HG03095 (cell line): ENCODE results near the gene SLC52A1.
A peak's percentile ranks its signal among the peaks of the same experiment; 100 is the strongest.
"Not testable (repeated sequence)": the region's sequence is repeated elsewhere in the genome, so short reads cannot be mapped to it uniquely, and the experiment has no call there.

Experiments
- ATAC-seq: cut with Tn5 transposase; IDR thresholded peaks from one replicate; pipeline ENCODE4 v1.9.1; 2021; ENCODE audit warnings: moderate library complexity; ENCODE audit not compliant: unreplicated experiment

Gene SLC52A1

DNA sequence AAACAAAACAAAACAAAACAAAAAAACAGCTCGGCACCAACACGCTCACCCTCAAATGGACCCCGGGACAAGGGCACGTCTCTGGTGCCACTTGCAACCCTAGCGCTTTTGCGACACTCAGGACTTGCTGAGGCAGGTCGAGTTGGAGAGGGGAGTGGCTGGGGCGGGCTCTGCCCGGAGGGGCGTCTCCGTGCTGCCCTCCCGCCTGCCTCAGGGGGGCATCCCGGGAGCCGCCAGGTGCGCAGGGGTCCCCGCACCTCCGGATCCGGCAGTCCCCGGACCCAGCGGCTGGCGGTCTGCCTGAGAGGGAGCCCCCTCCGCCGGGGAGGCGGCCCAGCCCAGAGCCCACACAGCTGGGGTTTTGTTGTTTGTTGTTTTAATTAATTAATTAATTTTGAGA is at the start of gene SLC52A1:
TSS of gene SLC52A1 (minus strand) at position 112 of the 400 bp plus-strand sequence. CDS start 820 bp downstream, outside the sequence.
- ATAC-seq = no peak

DNA sequence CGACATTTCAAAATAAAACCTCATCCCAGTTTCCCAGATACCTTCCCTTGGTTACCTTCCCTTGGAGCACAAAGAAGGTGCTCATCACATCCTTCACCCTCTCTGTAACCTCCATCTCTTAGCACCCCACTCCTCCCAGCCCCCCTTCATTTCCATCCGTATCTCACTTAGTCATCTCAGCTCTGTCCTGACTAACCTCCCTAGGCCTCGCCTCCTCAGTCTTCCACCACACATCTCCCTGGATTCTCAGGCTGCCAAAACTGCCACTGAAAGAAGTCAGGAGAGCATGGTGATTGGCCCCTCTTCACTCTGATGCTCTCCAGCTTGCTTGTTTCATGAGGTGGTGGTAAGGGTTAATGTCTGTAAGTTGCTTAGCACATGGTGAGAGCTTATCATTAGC is 45.4 kb upstream of the SLC52A1 start:
- ATAC-seq = no peak

- peak; percentile 65 for ATAC-seq
Measured at GRCh38 chr17:5078106-5079028, 43.1 kb upstream of the SLC52A1 start, which contains the start of gene ZFP3. ZFP3 (plus strand) TSS chr17:5078467; CDS start chr17:5091505, 13,038 bp downstream.

DNA sequence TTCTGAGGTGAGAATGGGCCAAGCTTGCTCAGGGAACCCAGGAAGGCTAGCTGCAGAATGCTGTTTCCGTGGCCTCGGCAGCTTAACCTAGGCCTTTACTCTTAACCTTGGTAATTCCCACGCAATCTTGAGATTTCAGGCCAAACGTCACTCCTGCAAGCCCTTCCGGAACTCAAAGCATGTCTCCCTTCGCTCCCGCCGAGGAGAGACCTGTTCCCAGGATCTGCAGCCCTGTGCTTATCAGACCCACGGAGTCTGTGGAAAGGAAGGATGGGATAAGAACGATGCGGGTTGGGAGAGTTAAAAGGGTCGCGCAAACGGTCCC is 42.5 kb upstream of the SLC52A1 start:
- no peak for ATAC-seq

DNA sequence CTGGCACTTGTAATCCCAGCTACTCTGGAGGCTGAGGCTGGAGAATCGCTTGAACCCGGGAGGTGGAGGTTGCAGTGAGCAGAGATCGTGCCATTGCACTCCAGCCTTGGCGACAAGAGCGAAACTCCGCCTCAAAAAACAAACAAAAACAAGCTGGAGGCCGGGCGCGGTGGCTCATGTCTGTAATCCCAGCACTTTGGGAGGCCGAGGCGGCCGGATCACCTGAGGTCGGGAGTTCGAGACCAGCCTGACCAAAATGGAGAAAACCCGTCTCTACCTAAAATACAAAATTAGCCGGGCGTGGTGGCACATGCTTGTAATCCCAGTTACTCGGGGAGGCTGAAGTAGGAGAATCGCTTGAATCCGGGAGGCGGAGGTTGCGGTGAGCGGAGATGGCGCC is 42.0 kb upstream of the SLC52A1 start:
- not testable (repeated sequence) for ATAC-seq

- not testable (repeated sequence) for ATAC-seq
Measured at GRCh38 chr17:5075472-5075871, 40.2 kb upstream of the SLC52A1 start.

GRCh38 chr17:5069724-5070123 is 34.5 kb upstream of the SLC52A1 start:
- ATAC-seq = no peak

DNA sequence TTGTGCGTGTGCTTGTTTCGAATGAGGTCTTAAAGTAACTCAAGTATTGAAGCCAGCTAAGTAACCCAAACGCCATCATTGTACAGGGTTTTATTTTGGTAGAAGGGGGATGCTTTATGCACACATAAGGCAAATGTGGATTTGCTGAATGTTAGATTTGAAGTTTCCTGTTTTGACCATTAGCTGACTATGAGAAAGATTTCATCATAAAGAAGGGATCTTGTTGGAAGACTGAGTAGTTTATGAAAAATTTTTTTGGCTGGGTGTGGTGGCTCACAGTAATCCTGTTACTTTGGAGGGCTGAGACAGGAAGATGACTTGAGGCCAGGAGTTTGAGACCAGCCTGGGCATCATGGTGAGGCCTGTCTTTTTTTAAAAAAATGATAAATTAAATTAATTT is 33.0 kb upstream of the SLC52A1 start:
- no peak for ATAC-seq

- ATAC-seq = no peak
Measured at GRCh38 chr17:5065227-5065744, 30.1 kb upstream of the SLC52A1 start.

GRCh38 chr17:5055543-5055942 is 20.3 kb upstream of the SLC52A1 start:
- ATAC-seq = no peak

DNA sequence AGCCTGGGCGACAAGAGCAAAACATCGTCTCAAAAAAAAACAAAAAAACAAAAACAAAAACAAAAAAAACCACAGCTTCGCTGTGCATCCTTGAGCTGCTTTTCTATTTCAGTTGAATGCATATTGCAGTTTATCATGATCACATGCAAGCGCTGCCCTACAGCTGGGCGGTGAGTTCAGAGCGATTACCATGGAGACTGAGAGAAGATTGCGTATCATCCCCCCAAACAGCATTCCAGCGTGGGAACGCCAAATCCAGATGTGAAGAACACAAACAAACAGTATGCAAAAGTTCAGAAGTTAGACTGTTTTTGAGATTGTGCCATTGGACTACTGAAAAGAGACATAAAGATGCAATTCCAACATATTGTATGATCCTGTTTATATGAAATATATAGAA is 15.1 kb upstream of the SLC52A1 start:
- ATAC-seq = no peak

DNA sequence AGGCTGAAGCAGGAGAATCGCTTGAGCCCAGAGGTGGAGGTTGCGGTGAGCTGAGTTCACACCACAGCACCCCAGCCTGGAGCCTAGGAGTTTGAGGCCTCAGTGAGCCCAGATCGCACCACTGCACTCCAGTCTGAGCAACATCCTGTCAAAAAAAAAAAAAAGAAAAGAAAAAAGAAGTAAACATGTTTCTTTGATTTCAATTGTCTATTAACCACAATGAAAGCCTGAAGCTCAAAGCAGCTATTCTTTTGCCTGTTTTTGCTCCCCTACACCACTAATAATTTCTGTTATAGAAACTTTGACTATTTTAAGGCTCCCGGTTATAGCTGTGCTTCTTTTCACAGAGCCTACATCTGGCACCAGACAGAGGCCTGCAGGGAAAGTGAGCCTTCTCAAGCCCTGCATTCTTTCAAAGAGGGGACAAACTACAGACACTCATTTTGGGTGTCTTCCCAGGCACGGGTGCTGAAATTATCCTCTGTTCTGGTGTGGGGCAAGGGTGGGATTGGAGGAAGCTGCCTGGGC is 14.2 kb upstream of the SLC52A1 start:
- ATAC-seq = no peak

DNA sequence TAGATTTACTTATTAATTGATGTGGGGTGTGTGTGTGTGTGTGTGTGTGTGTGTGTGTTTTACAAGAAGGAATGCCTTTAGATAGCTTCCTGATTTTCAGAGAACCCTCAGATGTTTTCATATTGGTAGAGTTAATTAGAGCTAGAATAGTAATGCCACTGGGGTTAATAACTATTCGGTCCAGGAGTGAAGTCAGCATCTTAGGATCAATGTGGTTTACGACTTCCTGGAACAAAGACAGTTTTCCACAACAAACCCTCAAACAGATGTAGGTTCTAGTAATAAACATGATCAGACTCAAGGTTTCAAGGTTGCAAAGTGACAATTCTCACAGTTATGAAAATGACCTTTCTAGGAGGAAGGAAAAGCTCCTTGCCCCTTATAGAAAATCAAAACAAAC is 12.2 kb upstream of the SLC52A1 start:
- no peak for ATAC-seq

GRCh38 chr17:5045496-5045895 is 10.3 kb upstream of the SLC52A1 start:
- no peak for ATAC-seq

GRCh38 chr17:5044630-5045029 is 9.4 kb upstream of the SLC52A1 start:
- no peak for ATAC-seq

- ATAC-seq = no peak
Measured at GRCh38 chr17:5043524-5043923, 8.3 kb upstream of the SLC52A1 start.

DNA sequence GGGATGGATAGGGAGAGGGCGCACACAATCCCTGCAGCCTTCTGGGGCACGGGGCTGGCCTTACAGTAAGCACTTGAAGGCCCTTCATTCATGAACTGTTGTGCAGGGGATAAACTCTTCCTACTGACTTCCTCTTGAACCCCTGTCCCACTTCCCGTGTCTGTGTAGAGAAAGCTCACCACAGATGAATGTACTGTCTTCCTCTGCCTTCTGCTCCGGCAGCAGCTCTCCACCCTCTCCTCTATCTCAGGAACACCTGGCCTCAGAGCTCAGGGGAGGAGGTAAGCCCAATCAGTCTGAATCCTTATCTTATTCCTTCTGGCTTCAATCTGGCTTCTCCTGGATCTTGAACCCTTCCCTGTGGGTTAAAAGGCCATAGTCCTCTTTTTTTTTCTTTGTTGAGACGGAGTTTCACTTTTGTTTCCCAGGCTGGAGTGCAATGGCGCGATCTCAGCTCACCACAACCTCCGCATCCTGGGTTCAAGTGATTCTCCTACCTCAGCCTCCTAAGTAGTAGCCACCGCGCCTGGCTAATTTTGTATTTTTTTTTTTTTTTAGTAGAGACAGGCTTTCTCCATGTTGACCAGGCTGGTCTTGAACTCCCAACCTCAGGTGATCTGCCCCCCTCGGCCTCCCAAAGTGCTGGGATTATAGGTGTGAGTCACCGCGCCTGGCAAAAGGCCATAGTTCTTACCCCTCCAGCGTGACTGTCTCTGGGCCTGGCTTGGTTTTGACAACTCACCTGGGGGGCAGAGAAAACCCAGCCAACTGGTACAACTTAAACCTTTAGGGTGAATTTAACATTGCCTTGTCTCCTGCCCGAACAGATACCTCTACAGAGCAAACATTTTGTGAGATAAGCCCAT is 7.2 kb upstream of the SLC52A1 start:
- ATAC-seq = no peak

DNA sequence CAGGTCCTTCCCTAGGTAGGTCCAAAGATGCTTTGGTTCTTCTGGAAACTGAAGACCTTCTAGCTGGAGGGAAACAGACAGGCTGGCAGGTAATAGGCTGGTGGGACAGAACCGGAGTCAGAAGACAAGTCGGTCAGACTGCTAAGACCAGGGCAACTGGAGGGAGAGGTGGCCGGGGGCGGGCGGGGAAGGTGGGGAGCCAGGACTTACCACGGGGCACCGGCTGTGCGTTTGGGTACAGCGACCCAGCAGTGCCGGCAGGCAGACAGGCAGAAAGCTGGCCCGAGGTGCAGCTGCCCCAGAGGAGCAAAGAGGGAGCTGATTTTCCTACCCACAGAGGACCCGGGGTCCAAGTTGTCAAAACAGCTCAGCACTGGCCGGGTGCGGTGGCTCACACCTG is 575 bp downstream of the SLC52A1 start:
- no peak for ATAC-seq

DNA sequence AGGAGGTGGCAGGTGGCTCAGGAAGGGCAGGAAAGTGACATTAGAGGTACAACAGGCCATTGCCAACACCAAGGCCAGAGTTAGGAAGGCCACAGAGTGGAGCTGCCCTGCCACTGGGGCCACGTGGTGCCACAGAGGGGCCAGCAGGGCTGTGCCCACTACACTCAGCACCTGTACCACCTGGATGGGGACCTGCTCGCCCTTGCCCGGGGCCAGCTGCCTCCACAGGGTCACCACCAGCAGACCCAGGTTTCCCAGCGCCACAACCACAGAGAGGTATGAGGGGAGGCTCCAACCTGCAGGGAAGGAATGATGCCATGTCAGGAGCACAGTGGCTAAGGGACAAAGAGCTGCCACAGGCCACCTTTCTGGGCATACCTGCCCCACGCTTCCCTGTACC is 1.2 kb downstream of the SLC52A1 start:
- no peak for ATAC-seq

GRCh38 chr17:5033352-5034015 is 1.7 kb downstream of the SLC52A1 start:
- no peak for ATAC-seq

DNA sequence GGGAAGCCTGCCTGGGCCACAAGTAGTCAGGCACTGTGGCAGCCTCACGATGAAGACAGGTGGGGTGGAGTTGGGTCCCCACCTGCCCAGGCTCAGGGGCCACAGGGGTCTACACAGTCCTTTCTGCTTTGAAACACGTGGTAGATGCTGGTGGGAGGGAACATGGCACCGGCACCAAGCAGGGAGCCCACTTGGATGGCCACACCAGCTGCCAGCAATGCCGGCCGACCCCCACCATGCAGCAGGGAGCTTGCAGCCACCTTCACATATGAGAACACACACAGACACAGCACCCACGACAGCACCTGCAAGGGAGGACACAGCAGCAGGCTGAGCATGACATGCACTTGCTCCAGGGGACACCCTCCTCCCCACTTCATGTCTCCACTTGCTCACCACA is 2.4 kb downstream of the SLC52A1 start:
- ATAC-seq = no peak
